Esophagus (tissue), 2 donors: ENCODE data around the gene IL1RAP. TPM values are rescaled to one million over a fixed set of nuclear protein-coding genes. Genes with fewer than 3 reads are reported as not detected.
"Not testable (repeated sequence)": the region's sequence is repeated elsewhere in the genome, so short reads cannot be mapped to it uniquely, and the experiment has no call there.

Experiments
- H3K27ac ChIP-seq, 2 donors: one replicate each; pipeline ENCODE4 v1.5.1; 2013; ENCODE audit warnings: low read depth in 2 of 2, mild to moderate bottlenecking in 2 of 2, inconsistent platforms in 1 of 2, low read length in 1 of 2, moderate library complexity in 1 of 2
- H3K27me3 ChIP-seq, 2 donors: one replicate each; pipeline ENCODE4 v1.6.1; 2013; ENCODE audit warnings: low read length in 2 of 2, control low read depth in 1 of 2, mild to moderate bottlenecking in 1 of 2; ENCODE audit not compliant: insufficient read depth in 2 of 2, control insufficient read depth in 1 of 2
- H3K36me3 ChIP-seq, 2 donors: one replicate each; pipeline ENCODE4 v1.6.1; 2013; ENCODE audit warnings: low read length in 1 of 2; ENCODE audit not compliant: control insufficient read depth in 2 of 2, insufficient read depth in 2 of 2
- H3K4me1 ChIP-seq, 2 donors: one replicate each; pipeline ENCODE4 v1.6.1; 2013; ENCODE audit warnings: low read length in 1 of 2; ENCODE audit not compliant: control insufficient read depth in 2 of 2, insufficient read depth in 2 of 2
- H3K4me3 ChIP-seq, 2 donors: one replicate each; pipeline ENCODE4 v1.5.1; 2013; ENCODE audit warnings: low read length in 2 of 2, mild to moderate bottlenecking in 2 of 2, low read depth in 1 of 2, moderate library complexity in 1 of 2
- H3K9me3 ChIP-seq, 2 donors: one replicate each; pipeline ENCODE4 v1.6.1; 2013; ENCODE audit warnings: mild to moderate bottlenecking in 2 of 2, low read depth in 1 of 2, low read length in 1 of 2, moderate library complexity in 1 of 2; ENCODE audit not compliant: control insufficient read depth in 2 of 2, insufficient read depth in 1 of 2
- WGBS, 2 donors: extraction: QIAGEN DNeasy Blood & Tissue Kit; methylation state at CpG; one replicate each; pipeline ENCODE4 v1.1.7; 2013; 5-methylcytosine and 5-hydroxymethylcytosine counted together
- polyA plus RNA-seq, 2 donors: library from polyadenylated mRNA; stranded (reverse); fragments of 200-250 nt; gene quantifications; one replicate each; pipeline ENCODE4 v1.2.3, GENCODE V29; 2013
- donor health status: healthy with polysubstance abuse.
- donor health status: Bipolar disorder and iron deficiency.

The IL1RAP gene
- polyA plus RNA-seq, 2 donors: 5.9 to 14.5 TPM

DNA sequence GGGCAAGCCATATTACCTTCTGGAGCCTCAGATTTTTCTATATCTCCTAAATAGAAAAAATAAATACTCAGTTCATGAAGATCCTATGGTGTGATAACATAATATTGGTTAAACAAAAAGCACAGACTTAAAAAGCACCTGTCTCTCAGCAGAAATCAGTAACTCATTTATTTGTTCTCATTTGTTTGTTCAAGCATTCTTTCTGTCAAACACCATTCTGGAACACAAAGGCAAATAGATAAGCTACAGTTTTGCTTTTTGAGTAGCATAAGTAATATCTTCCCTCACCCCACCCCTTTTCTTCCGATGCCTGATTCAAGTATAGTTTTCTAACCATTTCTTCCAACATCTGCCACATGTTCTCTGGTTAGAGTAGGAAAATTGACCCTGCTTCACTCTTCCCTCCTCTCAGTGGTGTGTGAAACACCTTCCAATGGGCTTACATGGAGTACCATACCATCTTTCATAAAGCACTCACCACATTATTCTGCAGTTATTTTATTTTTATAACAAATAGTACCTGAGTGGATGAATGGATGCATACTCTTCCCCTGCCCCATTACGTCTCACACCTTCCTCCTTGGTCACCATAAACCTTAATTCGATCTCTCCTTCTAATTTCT, 8.4 kb upstream of the IL1RAP start:
- H3K4me1 ChIP-seq: no peaks in the 10 kb centered on the region
- H3K36me3 ChIP-seq: no peaks in the 10 kb centered on the region
- no peaks in the 10 kb centered on the region for H3K9me3 ChIP-seq
- no peaks in the 10 kb centered on the region for H3K27me3 ChIP-seq
- H3K4me3 ChIP-seq: no peak overlapping the region
- 74 to 84% methylated on average over 3 of the region's 3 CpGs for WGBS, 2 donors
- H3K27ac ChIP-seq: no peak overlapping the region

DNA sequence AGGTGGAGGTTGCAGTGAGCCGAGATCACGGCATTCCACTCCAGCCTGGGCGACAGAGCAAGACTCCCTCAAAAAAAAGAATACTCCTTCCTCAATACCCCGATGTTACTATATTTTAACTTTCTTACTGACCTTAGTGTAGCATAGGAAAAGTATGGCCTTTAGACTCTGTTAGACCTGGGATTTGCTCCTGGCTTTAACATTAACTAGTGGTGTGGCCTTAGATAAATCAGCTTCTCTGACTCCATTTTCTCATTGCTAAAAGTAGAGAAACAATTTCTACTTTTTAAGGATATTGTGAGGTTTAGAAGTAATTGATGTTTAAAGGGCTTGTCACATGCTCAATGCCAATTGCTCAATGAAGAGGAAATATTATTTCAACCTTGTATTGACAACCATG, 7.6 kb upstream of the IL1RAP start:
- WGBS, 2 donors: 96 to 97% methylated on average over 4 of the region's 4 CpGs
- Histone ChIP-seq H3K4me3 (no peak overlapping the region), H3K27ac (no peak overlapping the region), H3K27me3 (no peaks in the 10 kb centered on the region), H3K36me3 (no peaks in the 10 kb centered on the region), H3K4me1 (no peaks in the 10 kb centered on the region), H3K9me3 (no peaks in the 10 kb centered on the region)

- WGBS, 2 donors: 85 to 91% methylated on average over 3 of the region's 3 CpGs
- Histone ChIP-seq H3K36me3 (no peaks in the 10 kb centered on the region), H3K27ac (no peak overlapping the region), H3K9me3 (no peaks in the 10 kb centered on the region), H3K4me1 (peaks cover 0 to 2% of the 10 kb centered on the region in 2 donors), H3K27me3 (no peaks in the 10 kb centered on the region), H3K4me3 (no peak overlapping the region)
Measured at GRCh38 chr3:190512666-190513065, 1.2 kb upstream of the IL1RAP start.

GRCh38 chr3:190514413-190515153, 698 bp downstream of the IL1RAP start:
- no peaks in the 10 kb centered on the region for H3K9me3 ChIP-seq
- H3K36me3 ChIP-seq: no peaks in the 10 kb centered on the region
- H3K27ac ChIP-seq: peak overlapping the region; percentile 73 to 87
- 1 to 2% methylated on average over 27 to 29 of the region's 29 CpGs for WGBS, 2 donors
- peaks cover 0 to 2% of the 10 kb centered on the region in 2 donors for H3K4me1 ChIP-seq
- H3K27me3 ChIP-seq: no peaks in the 10 kb centered on the region
- H3K4me3 ChIP-seq: peak overlapping the region; percentile 68 to 87

DNA sequence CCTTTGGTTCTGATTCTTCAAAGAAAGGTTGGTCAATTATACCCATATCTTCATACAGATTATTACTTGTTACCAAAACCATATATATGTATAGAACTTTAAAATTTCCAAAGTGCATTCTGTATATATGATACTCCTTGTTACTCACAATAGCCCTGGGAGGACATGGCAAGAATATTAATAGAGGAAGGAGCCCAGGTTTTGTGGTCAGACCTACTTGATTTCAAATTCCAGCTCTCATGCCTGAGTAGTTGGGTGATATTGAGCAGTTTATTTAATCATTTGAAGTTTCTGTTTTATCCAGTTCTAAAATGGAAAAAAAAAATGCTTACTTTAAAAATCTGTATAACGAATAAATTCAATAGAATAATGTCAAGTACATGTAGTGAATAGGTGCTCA, 2.5 kb downstream of the IL1RAP start:
- H3K4me1 ChIP-seq: peaks cover 0 to 2% of the 10 kb centered on the region in 2 donors
- WGBS, 2 donors: 79 to 84% methylated on average over 1 of the region's 1 CpG

DNA sequence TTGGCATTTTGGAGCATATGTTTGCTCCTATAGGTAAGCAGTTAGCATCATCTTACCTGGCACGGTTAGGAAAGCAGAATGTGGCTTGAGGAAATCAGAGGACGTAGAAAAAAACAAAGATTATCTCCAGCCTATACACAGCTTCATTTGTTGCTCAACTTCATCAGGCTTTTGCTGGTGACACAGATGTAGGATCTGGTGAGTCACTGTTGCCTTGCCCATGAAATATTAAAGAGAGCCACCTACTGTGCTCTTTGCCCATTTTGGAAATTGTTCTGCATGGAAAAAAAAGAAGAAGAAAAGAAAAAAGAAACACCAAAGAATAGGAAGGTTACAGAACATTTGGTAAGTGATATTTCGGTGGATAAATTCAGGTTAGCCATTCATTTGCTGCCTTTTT, 3.8 kb downstream of the IL1RAP start:
- Histone ChIP-seq H3K4me3 (no peak overlapping the region), H3K27me3 (no peaks in the 10 kb centered on the region), H3K9me3 (no peaks in the 10 kb centered on the region), H3K36me3 (no peaks in the 10 kb centered on the region), H3K4me1 (peaks cover 0 to 2% of the 10 kb centered on the region in 2 donors), H3K27ac (peak overlapping the region in 1 of 2 donors; percentile 75)
- 65 to 76% methylated on average over 3 of the region's 3 CpGs for WGBS, 2 donors

More for the DNA sequence above, 2.5 kb downstream of the IL1RAP start:
- Histone ChIP-seq H3K27me3 (no peaks in the 10 kb centered on the region), H3K36me3 (no peaks in the 10 kb centered on the region), H3K9me3 (no peaks in the 10 kb centered on the region), H3K27ac (no peak overlapping the region), H3K4me3 (peak overlapping the region in 1 of 2 donors; percentile 87)

- 86 to 90% methylated on average over 4 of the region's 4 CpGs for WGBS, 2 donors
Measured at GRCh38 chr3:190518531-190518930, 4.6 kb downstream of the IL1RAP start.

DNA sequence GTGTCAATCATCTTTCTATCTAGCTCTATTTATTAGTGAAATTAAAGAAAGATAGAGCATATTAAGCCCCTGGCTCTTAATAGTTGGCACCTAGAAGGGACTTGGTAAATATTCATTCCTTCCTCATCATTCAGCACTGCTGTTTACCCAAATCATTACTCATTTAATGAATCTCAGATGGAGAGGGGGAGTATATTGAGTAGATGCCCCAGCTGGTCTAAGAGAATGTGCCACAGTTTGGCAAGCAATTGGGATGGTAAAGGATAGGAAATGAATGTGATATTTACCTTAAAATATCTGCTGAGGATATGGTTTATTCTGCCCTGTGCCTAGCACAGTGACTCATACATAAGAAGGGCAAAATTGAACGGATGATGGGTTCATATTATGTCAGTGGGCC, 6.0 kb downstream of the IL1RAP start:
- Histone ChIP-seq H3K4me1 (peaks cover 0 to 2% of the 10 kb centered on the region in 2 donors), H3K27ac (no peak overlapping the region), H3K27me3 (no peaks in the 10 kb centered on the region), H3K4me3 (no peak overlapping the region), H3K36me3 (no peaks in the 10 kb centered on the region), H3K9me3 (no peaks in the 10 kb centered on the region)
- 42 to 72% methylated on average over 1 of the region's 1 CpG for WGBS, 2 donors

More at GRCh38 chr3:190518531-190518930, 4.6 kb downstream of the IL1RAP start:
- not testable (repeated sequence) for H3K9me3 ChIP-seq, H3K36me3 ChIP-seq, H3K27ac ChIP-seq, H3K4me3 ChIP-seq, H3K27me3 ChIP-seq, H3K4me1 ChIP-seq

- Histone ChIP-seq H3K27me3 (no peaks in the 10 kb centered on the region), H3K9me3 (no peaks in the 10 kb centered on the region), H3K27ac (no peak overlapping the region), H3K36me3 (no peaks in the 10 kb centered on the region), H3K4me3 (no peak overlapping the region), H3K4me1 (no peaks in the 10 kb centered on the region)
- WGBS, 2 donors: 83 to 89% methylated on average over 3 of the region's 3 CpGs
Measured at GRCh38 chr3:190521998-190522397, 8.1 kb downstream of the IL1RAP start.
